K562 (cell line): ENCODE measurements around the gene GIGYF1. TPM values are rescaled to one million over a fixed set of nuclear protein-coding genes. Genes with fewer than 3 reads are reported as not detected.

Experiments used
- ATF4 ChIP-seq: fragments of 450-650 bp; formaldehyde crosslinking; IDR thresholded peaks from 2 replicates; pipeline ENCODE4 v1.4.0; 2022; ENCODE audit warnings: mild to moderate bottlenecking, moderate library complexity
- BCL6 ChIP-seq: fragments of 250-450 bp; sonication (Bioruptor Pico); IDR thresholded peaks from 2 replicates; pipeline ENCODE4 v1.4.0; 2020
- CTCF ChIP-seq, 3 experiments: IDR thresholded peaks in 2 of 3; conservative IDR thresholded peaks in 1 of 3; 2 replicates each; pipeline ENCODE4 v1.5.1; 2011 to 2012; ENCODE audit warnings: low read length in 3 of 3, mild to moderate bottlenecking in 3 of 3, control low read depth in 2 of 3, improper control_type of control experiment in 1 of 3, inconsistent platforms in 1 of 3, low read depth in 1 of 3, mixed read lengths in 1 of 3, moderate library complexity in 1 of 3; ENCODE audit not compliant: insufficient read depth in 2 of 3
- EP400 ChIP-seq: fragments of 450-650 bp; IDR thresholded peaks from 2 replicates; pipeline ENCODE4 v1.6.1; 2017; ENCODE audit warnings: antibody characterized with exemption, mild to moderate bottlenecking, moderate library complexity
- FOXA3 ChIP-seq, 2 experiments: fragments of 450-650 bp in 1 of 2; sonication (generic) in 1 of 2; formaldehyde crosslinking; IDR thresholded peaks in 1 of 2; conservative IDR thresholded peaks in 1 of 2; 2 replicates each; pipeline versions ENCODE4 v1.4.0 to v1.8.0; 2020 to 2022; ENCODE audit warnings: mild to moderate bottlenecking in 2 of 2, missing genetic modification reagents in 1 of 2
- FOXP1 ChIP-seq: sonication (generic); formaldehyde crosslinking; IDR thresholded peaks from 2 replicates; pipeline ENCODE4 v1.8.0; 2022; ENCODE audit warnings: mild to moderate bottlenecking, missing genetic modification reagents
- HBP1 ChIP-seq: fragments of 450-650 bp; formaldehyde crosslinking; IDR thresholded peaks from 2 replicates; pipeline ENCODE4 v1.4.0; 2022; ENCODE audit warnings: missing genetic modification characterization
- HNRNPK ChIP-seq: fragments of 200-400 bp; formaldehyde crosslinking; IDR thresholded peaks from one replicate; pipeline ENCODE4 v1.6.1; 2018; ENCODE audit warnings: mild to moderate bottlenecking, low read depth, low read length; ENCODE audit not compliant: poor library complexity, severe bottlenecking
- MCM5 ChIP-seq: fragments of 450-650 bp; IDR thresholded peaks from 2 replicates; pipeline ENCODE4 v1.6.1; 2016; ENCODE audit warnings: low read depth
- NR3C1 ChIP-seq: sonication (generic); formaldehyde crosslinking; IDR thresholded peaks from 2 replicates; pipeline ENCODE4 v1.8.1; 2022; ENCODE audit warnings: missing genetic modification reagents
- NR4A1 ChIP-seq, 2 experiments: fragments of 250-450 bp in 1 of 2; fragments of 450-650 bp in 1 of 2; sonication (Bioruptor Pico) in 1 of 2; IDR thresholded peaks; 2 replicates each; pipeline versions ENCODE4 v1.4.0 to v1.6.1; 2016 to 2020; ENCODE audit warnings: mild to moderate bottlenecking in 2 of 2, missing compliant biosample characterization in 1 of 2, missing genetic modification characterization in 1 of 2, moderate library complexity in 1 of 2
- THAP12 ChIP-seq: fragments of 250-450 bp; sonication (Bioruptor Pico); IDR thresholded peaks from 2 replicates; pipeline ENCODE4 v1.9.0; 2021; ENCODE audit warnings: mild to moderate bottlenecking, inconsistent platforms
- XRCC3 ChIP-seq: fragments of 450-650 bp; IDR thresholded peaks from 2 replicates; pipeline ENCODE4 v1.6.1; 2017; ENCODE audit warnings: mild to moderate bottlenecking, moderate library complexity
- ZKSCAN3 ChIP-seq: fragments of 250-450 bp; sonication (Bioruptor Pico); IDR thresholded peaks from 2 replicates; pipeline ENCODE4 v1.4.0; 2020
- ZNF639 ChIP-seq, 2 experiments: fragments of 200-800 bp in 1 of 2; sonication (Bioruptor generic) in 1 of 2; sonication (generic) in 1 of 2; formaldehyde crosslinking in 1 of 2; IDR thresholded peaks in 1 of 2; conservative IDR thresholded peaks in 1 of 2; 2 replicates each; pipeline versions ENCODE4 v1.5.0 to v1.6.1; 2016 to 2020; ENCODE audit warnings: missing compliant biosample characterization in 1 of 2, missing genetic modification characterization in 1 of 2, missing genetic modification reagents in 1 of 2
- polyA plus RNA-seq, 8 experiments: library from polyadenylated mRNA; depleted of rRNA in 4 of 8; stranded (reverse) in 5 of 8; unstranded in 3 of 8; fragments of >200 nt; fragmentation: Nextera tagmentation in 2 of 8; fragmentation: Illumina TruSeq in 1 of 8; extraction: Ambion mirVana in 2 of 8; extraction: Trizol in 1 of 8; gene quantifications; 2 replicates each; pipeline versions ENCODE4 v1.2.1 to v1.2.3, GENCODE V29; 2011 to 2014; ENCODE audit warnings: inconsistent platforms in 1 of 8, missing spikeins in 1 of 8
- total RNA-seq, 7 experiments: library from RNA; depleted of rRNA in 6 of 7; stranded (reverse); fragments of >200 nt in 6 of 7; fragmentation: Illumina TruSeq in 2 of 7; extraction: Trizol in 2 of 7; gene quantifications; 2 replicates each; pipeline versions ENCODE4 v1.2.1 to v1.2.3, GENCODE V29; 2011 to 2021; ENCODE audit warnings: low replicate concordance in 1 of 7
- TF ChIP-seq, protein P1 (sequence below): fragments of 450-650 bp; formaldehyde crosslinking; conservative IDR thresholded peaks from 2 replicates; pipeline ENCODE4 v1.4.0; 2022; ENCODE audit warnings: mild to moderate bottlenecking, missing genetic modification characterization

The GIGYF1 gene
- total and polyA plus RNA-seq, 9 of the 15 experiments (the other 6 are each of a cell fraction or from before 2014, with no cell fraction given) = 0.56 to 76.2 (median 16.8) TPM

- TF ChIP-seq XRCC3 (no peak), HNRNPK (no peak), ATF4 (CRISPR knock-in tag) (no peak), EP400 (no peak), THAP12 (CRISPR knock-in tag) (no peak), NR4A1 (CRISPR knock-in tag; IDR thresholded peaks at IDR 0.05) (no peak), NR4A1 (tag; IDR thresholded peaks at IDR 0.05) (no peak), FOXP1 (CRISPR knock-in tag) (peak; percentile 58; the same call in 1 of the 2 replicates), FOXA3 (CRISPR knock-in tag; conservative IDR thresholded peaks at IDR 0.05 in 1 of 2, IDR thresholded peaks at IDR 0.05 in 1 of 2) (peak in 1 of 2 experiments; percentile 63; a peak in 2 of 4 replicates), CTCF (IDR thresholded peaks at IDR 0.05 in 2 of 3, conservative IDR thresholded peaks at IDR 0.05 in 1 of 3; ENCODE audit: insufficient read depth in 2 of 3, low read depth in 1 of 3, low read length in 3 of 3) (peak; percentile 92 to 96 (median 94)), ZKSCAN3 (CRISPR knock-in tag) (no peak), NR3C1 (CRISPR knock-in tag) (no peak), BCL6 (CRISPR knock-in tag) (no peak), HBP1 (no peak), ZNF639 (CRISPR knock-in tag; conservative IDR thresholded peaks at IDR 0.05 in 1 of 2, IDR thresholded peaks at IDR 0.05 in 1 of 2) (0 out of 4 replicates have a peak, but pooled peaks of 1 of the 2 experiments have one; percentile 27), MCM5 (no peak)
- TF ChIP-seq, protein P1, sequence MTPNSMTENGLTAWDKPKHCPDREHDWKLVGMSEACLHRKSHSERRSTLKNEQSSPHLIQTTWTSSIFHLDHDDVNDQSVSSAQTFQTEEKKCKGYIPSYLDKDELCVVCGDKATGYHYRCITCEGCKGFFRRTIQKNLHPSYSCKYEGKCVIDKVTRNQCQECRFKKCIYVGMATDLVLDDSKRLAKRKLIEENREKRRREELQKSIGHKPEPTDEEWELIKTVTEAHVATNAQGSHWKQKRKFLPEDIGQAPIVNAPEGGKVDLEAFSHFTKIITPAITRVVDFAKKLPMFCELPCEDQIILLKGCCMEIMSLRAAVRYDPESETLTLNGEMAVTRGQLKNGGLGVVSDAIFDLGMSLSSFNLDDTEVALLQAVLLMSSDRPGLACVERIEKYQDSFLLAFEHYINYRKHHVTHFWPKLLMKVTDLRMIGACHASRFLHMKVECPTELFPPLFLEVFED (CRISPR knock-in tag) = no peak
Observed at GRCh38 chr7:100691676-100692577, 2.1 kb downstream of the GIGYF1 start (continued).
